Upper lobe of left lung (tissue), 6 donors: Measurements from ENCODE around the gene SLF2. TPM values are rescaled to one million over a fixed set of nuclear protein-coding genes. Genes with fewer than 3 reads are reported as not detected.
A peak's percentile ranks its signal among the peaks of the same experiment; 100 is the strongest.

Source experiments
- ATAC-seq, 2 donors: fragments of 200-7000 bp; cut with Tn5 transposase; one replicate each; pipeline ENCODE4 v1.9.1; 2022; ENCODE audit warnings: mild to moderate bottlenecking in 2 of 2, moderate library complexity in 2 of 2; ENCODE audit not compliant: low FRiP score in 2 of 2
- DNase-seq, 2 donors: peaks; one replicate each; pipeline ENCODE4 v3.0.0-alpha.2; 2019 to 2020
- H3K27ac ChIP-seq, 4 donors: fragments of 200-600 bp; sonication (generic); one replicate each; pipeline ENCODE4 v1.5.1; 2016 to 2019
- H3K27me3 ChIP-seq, 4 donors: fragments of 200-600 bp; sonication (generic); one replicate each; pipeline ENCODE4 v1.5.1; 2017 to 2019
- H3K36me3 ChIP-seq, 4 donors: fragments of 200-600 bp; sonication (generic); one replicate each; pipeline ENCODE4 v1.5.1; 2016 to 2019
- H3K4me1 ChIP-seq, 4 donors: fragments of 200-600 bp; sonication (generic); one replicate each; pipeline ENCODE4 v1.5.1; 2018 to 2019
- H3K4me3 ChIP-seq, 4 donors: fragments of 200-600 bp; sonication (generic); one replicate each; pipeline ENCODE4 v1.5.1; 2017 to 2019; ENCODE audit warnings: mild to moderate bottlenecking in 2 of 4, moderate library complexity in 1 of 4
- H3K9me3 ChIP-seq, 4 donors: fragments of 200-600 bp; sonication (generic); one replicate each; pipeline ENCODE4 v1.5.1; 2018 to 2019
- EP300 ChIP-seq, 4 donors: sonication (generic); formaldehyde crosslinking; IDR thresholded peaks; one replicate each; pipeline ENCODE4 v1.5.1; 2017; ENCODE audit warnings: antibody characterized with exemption in 4 of 4, control low read depth in 2 of 4
- POLR2A ChIP-seq, 4 donors: fragments of 450-650 bp; IDR thresholded peaks; one replicate each; pipeline ENCODE4 v1.5.1; 2016 to 2017; ENCODE audit warnings: antibody characterized with exemption in 4 of 4, mild to moderate bottlenecking in 2 of 4
- POLR2AphosphoS5 ChIP-seq, 2 donors: sonication (generic); formaldehyde crosslinking; IDR thresholded peaks; one replicate each; pipeline ENCODE4 v1.5.1; 2017; ENCODE audit warnings: antibody characterized with exemption in 2 of 2
- WGBS, 2 donors: methylation state at CpG; one replicate each; pipeline ENCODE4 v1.1.5; 2017 to 2018; 5-methylcytosine and 5-hydroxymethylcytosine counted together
- total RNA-seq, 6 donors: library from RNA; depleted of rRNA in 4 of 6; stranded (reverse); fragments of >200 nt in 4 of 6; gene quantifications; one replicate each; pipeline versions ENCODE4 v1.1.0 to v1.2.1, GENCODE V29; 2016 to 2021
- TF ChIP-seq, protein P1 (sequence below), 6 experiments: fragments of 450-650 bp in 4 of 6; fragments of 200-600 bp in 2 of 6; sonication (generic) in 2 of 6; IDR thresholded peaks; one replicate each; pipeline ENCODE4 v1.5.1; 2016 to 2019; ENCODE audit warnings: antibody characterized with exemption in 6 of 6
- donor health status: DM: no; HTN: no; CAD: no; lungs with moderate emphysema.
- donor health status: DM: no; HTN: yes; CAD: no; lungs with severe emphysema.

Gene SLF2
- total RNA-seq, 6 donors from 2014 or later, result 13.4 to 60.8 (median 28.2) TPM

DNA sequence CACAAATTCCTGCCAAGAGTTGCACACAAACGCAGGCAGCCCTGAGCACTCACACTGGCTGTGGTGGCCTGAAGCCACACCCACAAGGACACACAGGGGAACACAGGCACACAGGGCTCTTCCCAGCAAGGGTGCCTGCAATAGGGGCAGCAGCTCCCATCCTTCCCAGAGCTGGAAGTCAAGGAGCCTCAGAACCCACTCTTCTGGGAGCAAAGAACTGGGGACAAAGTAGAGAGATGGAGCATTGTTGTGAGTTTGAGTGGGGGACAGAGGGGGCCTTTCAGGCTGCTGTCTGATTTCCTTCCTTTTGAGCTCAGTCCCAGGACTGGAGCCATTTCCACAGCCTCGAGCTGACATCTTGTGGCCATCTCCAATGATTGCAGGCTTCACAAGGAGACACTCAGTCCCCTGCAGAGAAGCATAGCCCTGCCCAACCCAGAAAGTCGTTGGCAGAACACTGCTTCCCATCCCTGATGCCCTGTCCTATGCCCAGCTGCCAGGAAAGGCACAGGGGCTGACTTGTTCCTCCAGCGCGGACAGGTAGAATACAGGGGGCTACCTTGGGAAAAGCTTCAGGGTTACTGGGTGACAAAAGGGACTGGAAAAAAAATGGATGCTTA lies 34.4 kb upstream of the SLF2 start:
- DNase-seq (no peak), ATAC-seq (peak in 1 of 2 donors; percentile 57)

GRCh38 chr10:100879741-100880360 lies 32.9 kb upstream of the SLF2 start:
- Histone ChIP-seq H3K9me3 (no peaks in the 10 kb centered on the region), H3K27me3 (no peaks in the 10 kb centered on the region), H3K27ac (no peak overlapping the region), H3K4me1 (peaks cover 0 to 11% (median 6%) of the 10 kb centered on the region in 4 donors), H3K36me3 (no peaks in the 10 kb centered on the region), H3K4me3 (no peak overlapping the region)
- TF ChIP-seq, protein P1, sequence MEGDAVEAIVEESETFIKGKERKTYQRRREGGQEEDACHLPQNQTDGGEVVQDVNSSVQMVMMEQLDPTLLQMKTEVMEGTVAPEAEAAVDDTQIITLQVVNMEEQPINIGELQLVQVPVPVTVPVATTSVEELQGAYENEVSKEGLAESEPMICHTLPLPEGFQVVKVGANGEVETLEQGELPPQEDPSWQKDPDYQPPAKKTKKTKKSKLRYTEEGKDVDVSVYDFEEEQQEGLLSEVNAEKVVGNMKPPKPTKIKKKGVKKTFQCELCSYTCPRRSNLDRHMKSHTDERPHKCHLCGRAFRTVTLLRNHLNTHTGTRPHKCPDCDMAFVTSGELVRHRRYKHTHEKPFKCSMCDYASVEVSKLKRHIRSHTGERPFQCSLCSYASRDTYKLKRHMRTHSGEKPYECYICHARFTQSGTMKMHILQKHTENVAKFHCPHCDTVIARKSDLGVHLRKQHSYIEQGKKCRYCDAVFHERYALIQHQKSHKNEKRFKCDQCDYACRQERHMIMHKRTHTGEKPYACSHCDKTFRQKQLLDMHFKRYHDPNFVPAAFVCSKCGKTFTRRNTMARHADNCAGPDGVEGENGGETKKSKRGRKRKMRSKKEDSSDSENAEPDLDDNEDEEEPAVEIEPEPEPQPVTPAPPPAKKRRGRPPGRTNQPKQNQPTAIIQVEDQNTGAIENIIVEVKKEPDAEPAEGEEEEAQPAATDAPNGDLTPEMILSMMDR (IDR thresholded peaks at IDR 0.05), result no peak
- TF ChIP-seq POLR2A (IDR thresholded peaks at IDR 0.05) (no peak), POLR2AphosphoS5 (IDR thresholded peaks at IDR 0.05) (no peak), EP300 (IDR thresholded peaks at IDR 0.05) (no peak)
- no peak for ATAC-seq
- no peak for DNase-seq
- WGBS, 2 donors, result 66 to 69% methylated on average over 5 to 9 of the region's 9 CpGs

More for the DNA sequence above, 34.4 kb upstream of the SLF2 start:
- no peak overlapping the region for H3K4me3 ChIP-seq
- H3K36me3 ChIP-seq, result no peaks in the 10 kb centered on the region
- no peaks in the 10 kb centered on the region for H3K9me3 ChIP-seq
- no peak for TF ChIP-seq EP300 (IDR thresholded peaks at IDR 0.05)
- TF ChIP-seq POLR2AphosphoS5 (IDR thresholded peaks at IDR 0.05), result no peak
- TF ChIP-seq POLR2A (IDR thresholded peaks at IDR 0.05), result no peak
- TF ChIP-seq, protein P1 (IDR thresholded peaks at IDR 0.05), result peak in 5 of 6 experiments; percentile 27 to 56 (median 44)
- 9 to 26% methylated on average over 3 to 5 of the region's 5 CpGs for WGBS, 2 donors
- no peaks in the 10 kb centered on the region for H3K27me3 ChIP-seq
- peaks cover 0 to 11% (median 5%) of the 10 kb centered on the region in 4 donors for H3K4me1 ChIP-seq
- H3K27ac ChIP-seq, result no peak overlapping the region

DNA sequence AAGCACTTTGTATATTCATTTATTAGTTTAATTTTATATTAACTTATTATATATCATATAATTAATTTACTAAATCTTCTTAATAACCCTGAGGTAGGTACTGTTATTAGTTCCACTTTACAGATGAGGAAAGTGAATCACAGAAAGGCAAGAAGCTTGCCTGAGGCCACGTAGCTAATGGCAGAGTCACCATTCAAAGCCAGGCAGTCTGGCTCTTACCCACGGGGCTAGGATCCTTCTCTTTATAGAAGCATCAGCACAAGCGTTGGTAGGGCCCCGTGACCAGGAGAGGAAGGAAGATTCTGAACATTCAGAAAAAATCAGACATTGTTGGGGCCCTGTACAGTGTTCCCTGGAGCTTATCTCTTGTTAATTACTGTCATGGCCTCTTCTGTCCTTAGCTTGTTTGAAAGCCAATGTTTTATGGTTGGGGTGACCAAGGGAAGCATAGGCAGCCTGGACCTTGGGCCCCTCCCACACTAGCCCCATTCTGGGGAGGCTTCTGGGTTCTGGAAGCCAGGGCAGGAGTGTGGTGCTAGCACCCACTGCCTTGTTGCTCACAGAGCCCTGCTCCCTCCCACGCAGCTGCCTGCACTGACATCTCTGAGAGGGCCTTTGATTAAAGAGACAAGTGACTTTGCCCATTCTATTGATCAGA lies 31.1 kb upstream of the SLF2 start:
- H3K4me3 ChIP-seq, result no peak overlapping the region
- TF ChIP-seq POLR2A (IDR thresholded peaks at IDR 0.05) (no peak), EP300 (IDR thresholded peaks at IDR 0.05) (no peak), POLR2AphosphoS5 (IDR thresholded peaks at IDR 0.05) (no peak)
- TF ChIP-seq, protein P1 (IDR thresholded peaks at IDR 0.05), result no peak
- H3K27ac ChIP-seq, result peak overlapping the region in 1 of 4 donors; percentile 11
- no peak for DNase-seq
- H3K27me3 ChIP-seq, result no peaks in the 10 kb centered on the region
- peaks cover 0 to 11% (median 6%) of the 10 kb centered on the region in 4 donors for H3K4me1 ChIP-seq
- 43 to 50% methylated on average over 4 to 5 of the region's 5 CpGs for WGBS, 2 donors
- no peaks in the 10 kb centered on the region for H3K9me3 ChIP-seq
- H3K36me3 ChIP-seq, result no peaks in the 10 kb centered on the region
- ATAC-seq, result no peak

DNA sequence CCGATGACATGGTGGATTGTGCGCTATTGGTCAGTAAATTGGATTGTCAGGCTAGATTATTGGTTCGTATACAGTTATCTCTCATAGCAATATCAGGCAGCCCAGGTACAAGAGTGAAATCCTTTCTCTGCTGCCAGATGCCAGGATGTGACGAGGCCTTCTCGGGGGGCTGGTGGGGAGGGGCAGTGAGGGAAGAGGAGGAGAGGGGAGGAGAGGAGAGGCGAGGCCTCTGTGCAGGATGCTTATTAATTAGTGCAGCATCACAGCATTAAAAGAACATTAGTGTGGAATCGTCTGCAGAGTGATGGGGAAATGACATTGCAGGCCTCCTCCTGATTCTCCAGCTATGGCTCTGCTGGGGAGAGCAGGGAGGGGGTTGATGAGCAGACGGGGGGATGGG lies 30.5 kb upstream of the SLF2 start:
- Histone ChIP-seq H3K9me3 (no peaks in the 10 kb centered on the region), H3K27me3 (no peaks in the 10 kb centered on the region), H3K27ac (peak overlapping the region in 1 of 4 donors; percentile 11), H3K36me3 (no peaks in the 10 kb centered on the region), H3K4me3 (no peak overlapping the region), H3K4me1 (peaks cover 0 to 11% (median 6%) of the 10 kb centered on the region in 4 donors)
- TF ChIP-seq POLR2AphosphoS5 (IDR thresholded peaks at IDR 0.05) (no peak), EP300 (IDR thresholded peaks at IDR 0.05) (no peak), POLR2A (IDR thresholded peaks at IDR 0.05) (no peak)
- TF ChIP-seq, protein P1 (IDR thresholded peaks at IDR 0.05), result no peak
- ATAC-seq (no peak), DNase-seq (no peak)
- WGBS, 2 donors, result 62 to 63% methylated on average over 8 of the region's 8 CpGs
